ENCODE measurements around the gene TNNT2. TPM values are rescaled to one million over a fixed set of nuclear protein-coding genes. Genes with fewer than 3 reads are reported as not detected.

The TNNT2 gene
- total and polyA plus RNA-seq, 2 donors (not counting 1 experiment from before 2014, with no cell fraction given), result not detected

GRCh38 chr1:201386208-201386607 is 8.7 kb upstream of the TNNT2 start:
- Mint-ChIP-seq H3K27me3 (peaks cover 29% of the 10 kb centered on the region), H3K4me3 (no peak overlapping the region), H3K27ac (no peak overlapping the region), H3K9me3 (ENCODE audit: insufficient read depth) (no peaks in the 10 kb centered on the region), H3K4me1 (no peaks in the 10 kb centered on the region)
- POLR2A ChIA-PET, result no interaction called here
- intact Hi-C loops (cut with micrococcal nuclease), result no loop called here
- Histone ChIP-seq H3K4me2 (replicated peaks; ENCODE audit: low read depth, low read length, poor library complexity, severe bottlenecking) (no peak overlapping the region), H2AFZ (ENCODE audit: insufficient read depth, low read depth, low read length, poor library complexity, severe bottlenecking) (no peak overlapping the region), H4K20me1 (ENCODE audit: control insufficient read depth, insufficient read depth, low read length, poor library complexity, severe bottlenecking) (no peaks in the 10 kb centered on the region), H3K36me3 (replicated peaks in 1 of 2; ENCODE audit: control extremely low read depth in 1 of 2, control insufficient read depth in 1 of 2, extremely low read depth in 1 of 2, insufficient read depth in 2 of 2, low read length in 1 of 2) (no peaks in the 10 kb centered on the region), H3K79me2 (ENCODE audit: control insufficient read depth, insufficient read depth, low read length) (no peaks in the 10 kb centered on the region), H3K4me1 (ENCODE audit: control insufficient read depth in 2 of 2, insufficient read depth in 2 of 2, low read length in 2 of 2) (no peaks in the 10 kb centered on the region), H3K9me3 (ENCODE audit: control extremely low read depth in 1 of 3, control insufficient read depth in 2 of 3, insufficient read depth in 1 of 3, low read length in 2 of 3) (no peaks in the 10 kb centered on the region), H3K9ac (ENCODE audit: low read length) (no peak overlapping the region), H3K4me3 (ENCODE audit: control extremely low read depth in 1 of 5, extremely low read depth in 1 of 5, insufficient read depth in 1 of 5, low read depth in 2 of 5, low read length in 4 of 5) (no peak overlapping the region), H3K27me3 (replicated peaks in 1 of 4; ENCODE audit: control extremely low read depth in 1 of 4, control insufficient read depth in 3 of 4, insufficient read depth in 4 of 4, low read length in 3 of 4) (peaks cover 0 to 14% (median 0%) of the 10 kb centered on the region in 4 experiments), H3K27ac (ENCODE audit: low read length in 2 of 2) (no peak overlapping the region)
- DNase-seq (no peak), ATAC-seq (ENCODE audit: low read depth) (no peak)
- WGBS (ENCODE audit: insufficient coverage), result 85% methylated on average over 8 of the region's 8 CpGs
- no peak for TF ChIP-seq EZH2 (IDR thresholded peaks at IDR 0.05; ENCODE audit: borderline replicate concordance, insufficient read depth, low read depth, low read length, poor library complexity, severe bottlenecking)
- TF ChIP-seq, protein P1, sequence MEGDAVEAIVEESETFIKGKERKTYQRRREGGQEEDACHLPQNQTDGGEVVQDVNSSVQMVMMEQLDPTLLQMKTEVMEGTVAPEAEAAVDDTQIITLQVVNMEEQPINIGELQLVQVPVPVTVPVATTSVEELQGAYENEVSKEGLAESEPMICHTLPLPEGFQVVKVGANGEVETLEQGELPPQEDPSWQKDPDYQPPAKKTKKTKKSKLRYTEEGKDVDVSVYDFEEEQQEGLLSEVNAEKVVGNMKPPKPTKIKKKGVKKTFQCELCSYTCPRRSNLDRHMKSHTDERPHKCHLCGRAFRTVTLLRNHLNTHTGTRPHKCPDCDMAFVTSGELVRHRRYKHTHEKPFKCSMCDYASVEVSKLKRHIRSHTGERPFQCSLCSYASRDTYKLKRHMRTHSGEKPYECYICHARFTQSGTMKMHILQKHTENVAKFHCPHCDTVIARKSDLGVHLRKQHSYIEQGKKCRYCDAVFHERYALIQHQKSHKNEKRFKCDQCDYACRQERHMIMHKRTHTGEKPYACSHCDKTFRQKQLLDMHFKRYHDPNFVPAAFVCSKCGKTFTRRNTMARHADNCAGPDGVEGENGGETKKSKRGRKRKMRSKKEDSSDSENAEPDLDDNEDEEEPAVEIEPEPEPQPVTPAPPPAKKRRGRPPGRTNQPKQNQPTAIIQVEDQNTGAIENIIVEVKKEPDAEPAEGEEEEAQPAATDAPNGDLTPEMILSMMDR (IDR thresholded peaks at IDR 0.05), result no peak
- CTCF ChIA-PET, result no interaction called here

DNA sequence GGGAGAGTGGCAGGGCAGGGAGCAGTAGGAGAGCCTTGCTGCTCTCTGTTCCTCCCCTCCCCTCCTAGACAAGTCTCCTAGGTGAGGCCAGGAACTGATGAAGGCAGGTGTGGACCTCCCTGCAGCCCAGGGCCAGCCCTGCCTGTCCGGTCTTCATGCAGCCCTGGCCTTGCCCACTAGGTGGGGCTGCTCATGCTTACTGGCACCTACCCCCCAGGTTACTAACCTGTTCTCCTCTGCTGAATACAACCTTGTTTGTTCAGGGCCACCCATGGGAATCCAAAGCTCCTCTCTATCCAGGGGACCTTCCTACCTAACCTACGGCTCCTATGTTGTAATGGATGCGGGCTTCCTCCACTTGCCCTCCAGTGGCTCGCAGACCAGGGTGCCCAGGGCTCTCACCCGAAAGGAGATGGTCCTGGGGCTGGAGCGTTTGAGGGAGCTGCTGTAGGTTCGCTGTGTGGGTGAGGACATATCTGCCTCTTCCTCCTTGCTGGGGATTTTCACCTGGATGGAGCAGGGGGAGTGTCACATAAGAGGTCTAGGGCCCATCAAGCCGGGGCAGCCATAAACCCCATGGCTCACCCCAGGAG is 7.9 kb upstream of the TNNT2 start:
- 80% methylated on average over 4 of the region's 8 CpGs for WGBS (ENCODE audit: insufficient coverage)
- H3K27me3 Mint-ChIP-seq, result peaks cover 31% of the 10 kb centered on the region
- H3K27ac ChIP-seq (ENCODE audit: low read length in 2 of 2), result no peak overlapping the region
- H3K4me2 ChIP-seq (replicated peaks; ENCODE audit: low read depth, low read length, poor library complexity, severe bottlenecking), result no peak overlapping the region
- H3K4me1 Mint-ChIP-seq, result no peaks in the 10 kb centered on the region
- H3K36me3 ChIP-seq (replicated peaks in 1 of 2; ENCODE audit: control extremely low read depth in 1 of 2, control insufficient read depth in 1 of 2, extremely low read depth in 1 of 2, insufficient read depth in 2 of 2, low read length in 1 of 2), result no peaks in the 10 kb centered on the region
- no peak overlapping the region for H2AFZ ChIP-seq (ENCODE audit: insufficient read depth, low read depth, low read length, poor library complexity, severe bottlenecking)
- no peak overlapping the region for H3K27ac Mint-ChIP-seq
- peak; percentile 39 for ATAC-seq (ENCODE audit: low read depth)
- H3K79me2 ChIP-seq (ENCODE audit: control insufficient read depth, insufficient read depth, low read length), result no peaks in the 10 kb centered on the region
- DNase-seq, result peak; percentile 25
- H3K4me3 Mint-ChIP-seq, result no peak overlapping the region
- POLR2A ChIA-PET, result no interaction called here
- H3K9me3 ChIP-seq (ENCODE audit: control extremely low read depth in 1 of 3, control insufficient read depth in 2 of 3, insufficient read depth in 1 of 3, low read length in 2 of 3), result no peaks in the 10 kb centered on the region
- TF ChIP-seq EZH2 (IDR thresholded peaks at IDR 0.05; ENCODE audit: borderline replicate concordance, insufficient read depth, low read depth, low read length, poor library complexity, severe bottlenecking), result no peak
- TF ChIP-seq, protein P1 (IDR thresholded peaks at IDR 0.05), result peak; percentile 59
- H3K4me3 ChIP-seq (ENCODE audit: control extremely low read depth in 1 of 5, extremely low read depth in 1 of 5, insufficient read depth in 1 of 5, low read depth in 2 of 5, low read length in 4 of 5), result no peak overlapping the region
- H3K4me1 ChIP-seq (ENCODE audit: control insufficient read depth in 2 of 2, insufficient read depth in 2 of 2, low read length in 2 of 2), result no peaks in the 10 kb centered on the region
- CTCF ChIA-PET, result interaction anchor here (1.0 kb wide), 1 partner anchor 24 kb away, joined by 3 read pairs; no protein-coding TSS in a partner anchor
- no peak overlapping the region for H3K9ac ChIP-seq (ENCODE audit: low read length)
- intact Hi-C loops (cut with micrococcal nuclease), result no loop called here
- no peaks in the 10 kb centered on the region for H4K20me1 ChIP-seq (ENCODE audit: control insufficient read depth, insufficient read depth, low read length, poor library complexity, severe bottlenecking)
- peaks cover 0 to 14% (median 0%) of the 10 kb centered on the region in 4 experiments for H3K27me3 ChIP-seq (replicated peaks in 1 of 4; ENCODE audit: control extremely low read depth in 1 of 4, control insufficient read depth in 3 of 4, insufficient read depth in 4 of 4, low read length in 3 of 4)
- H3K9me3 Mint-ChIP-seq (ENCODE audit: insufficient read depth), result no peaks in the 10 kb centered on the region

All from B cell (primary cell).